Measurements from ENCODE around the gene EPHB2.

The EPHB2 gene

DNA sequence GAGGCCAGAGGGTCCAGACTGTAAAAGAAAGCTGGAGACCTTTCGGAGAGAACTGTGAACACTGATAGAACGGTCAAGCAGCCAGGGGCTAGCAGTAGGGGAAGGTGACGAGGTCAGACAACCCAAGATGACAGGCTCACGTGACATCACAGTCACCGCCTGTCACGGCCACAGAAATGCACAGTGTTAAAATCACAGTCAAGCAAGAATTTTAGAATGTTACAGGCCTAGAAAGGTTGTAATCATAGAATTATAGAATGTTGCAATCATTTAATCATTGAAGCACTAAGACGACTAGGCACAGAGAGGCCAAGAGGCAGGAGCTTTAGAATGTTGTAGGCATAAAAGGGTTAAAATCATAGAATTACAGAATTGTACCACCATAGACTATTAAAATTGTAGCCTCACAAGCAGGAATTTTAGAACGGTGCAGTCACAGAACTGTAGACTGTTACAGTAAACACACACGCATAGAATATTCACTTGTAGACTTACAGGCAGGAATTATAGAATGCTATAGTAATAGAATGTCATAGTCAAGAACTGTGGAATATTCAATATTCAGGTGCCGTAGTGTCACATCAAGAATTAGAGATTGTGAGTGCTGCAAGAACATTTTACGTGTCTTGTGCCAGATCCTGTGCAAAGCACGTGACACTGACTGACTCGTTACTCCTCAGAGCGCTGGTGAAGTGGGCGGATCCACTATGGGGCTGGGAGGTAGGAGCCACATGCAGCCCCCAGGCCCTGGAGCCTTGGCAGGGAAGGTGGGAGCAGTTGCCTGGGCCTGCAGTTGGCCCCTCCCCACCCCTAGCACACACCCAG, 118.1 kb downstream of the EPHB2 start (continued):
- TF ChIP-seq, protein P1, sequence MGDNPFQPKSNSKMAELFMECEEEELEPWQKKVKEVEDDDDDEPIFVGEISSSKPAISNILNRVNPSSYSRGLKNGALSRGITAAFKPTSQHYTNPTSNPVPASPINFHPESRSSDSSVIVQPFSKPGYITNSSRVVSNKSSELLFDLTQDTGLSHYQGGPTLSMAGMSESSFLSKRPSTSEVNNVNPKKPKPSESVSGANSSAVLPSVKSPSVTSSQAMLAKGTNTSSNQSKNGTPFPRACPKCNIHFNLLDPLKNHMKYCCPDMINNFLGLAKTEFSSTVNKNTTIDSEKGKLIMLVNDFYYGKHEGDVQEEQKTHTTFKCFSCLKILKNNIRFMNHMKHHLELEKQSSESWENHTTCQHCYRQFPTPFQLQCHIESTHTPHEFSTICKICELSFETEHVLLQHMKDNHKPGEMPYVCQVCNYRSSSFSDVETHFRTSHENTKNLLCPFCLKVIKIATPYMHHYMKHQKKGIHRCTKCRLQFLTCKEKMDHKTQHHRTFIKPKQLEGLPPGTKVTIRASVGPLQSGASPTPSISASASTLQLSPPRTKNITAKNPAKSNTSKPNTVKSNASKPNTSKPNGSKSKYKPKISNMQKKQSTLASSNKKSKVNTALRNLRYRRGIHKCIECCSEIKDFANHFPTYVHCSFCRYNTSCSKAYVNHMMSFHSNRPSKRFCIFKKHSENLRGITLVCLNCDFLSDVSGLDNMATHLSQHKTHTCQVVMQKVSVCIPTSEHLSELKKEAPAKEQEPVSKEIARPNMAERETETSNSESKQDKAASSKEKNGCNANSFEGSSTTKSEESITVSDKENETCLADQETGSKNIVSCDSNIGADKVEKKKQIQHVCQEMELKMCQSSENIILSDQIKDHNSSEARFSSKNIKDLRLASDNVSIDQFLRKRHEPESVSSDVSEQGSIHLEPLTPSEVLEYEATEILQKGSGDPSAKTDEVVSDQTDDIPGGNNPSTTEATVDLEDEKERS (tag by site-specific recombination; IDR thresholded peaks at IDR 0.05) = no peak
- TF ChIP-seq ZBTB48 (tag by site-specific recombination; IDR thresholded peaks at IDR 0.05) (no peak), ZNF658 (tag by site-specific recombination; IDR thresholded peaks at IDR 0.05) (no peak), MZF1 (tag by site-specific recombination; IDR thresholded peaks at IDR 0.05; ENCODE audit: borderline replicate concordance) (no peak), ZNF175 (tag by site-specific recombination; IDR thresholded peaks at IDR 0.05) (no peak), ZNF169 (tag by site-specific recombination; IDR thresholded peaks at IDR 0.05) (no peak), ZNF23 (tag by site-specific recombination; IDR thresholded peaks at IDR 0.05; ENCODE audit: borderline replicate concordance) (no peak), ZNF391 (tag by site-specific recombination; IDR thresholded peaks at IDR 0.05; ENCODE audit: borderline replicate concordance, low read depth) (no peak), SETDB1 (IDR thresholded peaks at IDR 0.05; ENCODE audit: insufficient read length, low read length) (no peak), ZNF600 (tag by site-specific recombination; IDR thresholded peaks at IDR 0.05) (peak; percentile 56; the same call in 1 of the 2 replicates), ZNF654 (tag by site-specific recombination; IDR thresholded peaks at IDR 0.05; ENCODE audit: low read depth) (no peak)
- TF ChIP-seq, protein P2, sequence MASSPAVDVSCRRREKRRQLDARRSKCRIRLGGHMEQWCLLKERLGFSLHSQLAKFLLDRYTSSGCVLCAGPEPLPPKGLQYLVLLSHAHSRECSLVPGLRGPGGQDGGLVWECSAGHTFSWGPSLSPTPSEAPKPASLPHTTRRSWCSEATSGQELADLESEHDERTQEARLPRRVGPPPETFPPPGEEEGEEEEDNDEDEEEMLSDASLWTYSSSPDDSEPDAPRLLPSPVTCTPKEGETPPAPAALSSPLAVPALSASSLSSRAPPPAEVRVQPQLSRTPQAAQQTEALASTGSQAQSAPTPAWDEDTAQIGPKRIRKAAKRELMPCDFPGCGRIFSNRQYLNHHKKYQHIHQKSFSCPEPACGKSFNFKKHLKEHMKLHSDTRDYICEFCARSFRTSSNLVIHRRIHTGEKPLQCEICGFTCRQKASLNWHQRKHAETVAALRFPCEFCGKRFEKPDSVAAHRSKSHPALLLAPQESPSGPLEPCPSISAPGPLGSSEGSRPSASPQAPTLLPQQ (tag by site-specific recombination; IDR thresholded peaks at IDR 0.05) = peak; percentile 18; the same call in 1 of the 2 replicates
- TF ChIP-seq, protein P3, sequence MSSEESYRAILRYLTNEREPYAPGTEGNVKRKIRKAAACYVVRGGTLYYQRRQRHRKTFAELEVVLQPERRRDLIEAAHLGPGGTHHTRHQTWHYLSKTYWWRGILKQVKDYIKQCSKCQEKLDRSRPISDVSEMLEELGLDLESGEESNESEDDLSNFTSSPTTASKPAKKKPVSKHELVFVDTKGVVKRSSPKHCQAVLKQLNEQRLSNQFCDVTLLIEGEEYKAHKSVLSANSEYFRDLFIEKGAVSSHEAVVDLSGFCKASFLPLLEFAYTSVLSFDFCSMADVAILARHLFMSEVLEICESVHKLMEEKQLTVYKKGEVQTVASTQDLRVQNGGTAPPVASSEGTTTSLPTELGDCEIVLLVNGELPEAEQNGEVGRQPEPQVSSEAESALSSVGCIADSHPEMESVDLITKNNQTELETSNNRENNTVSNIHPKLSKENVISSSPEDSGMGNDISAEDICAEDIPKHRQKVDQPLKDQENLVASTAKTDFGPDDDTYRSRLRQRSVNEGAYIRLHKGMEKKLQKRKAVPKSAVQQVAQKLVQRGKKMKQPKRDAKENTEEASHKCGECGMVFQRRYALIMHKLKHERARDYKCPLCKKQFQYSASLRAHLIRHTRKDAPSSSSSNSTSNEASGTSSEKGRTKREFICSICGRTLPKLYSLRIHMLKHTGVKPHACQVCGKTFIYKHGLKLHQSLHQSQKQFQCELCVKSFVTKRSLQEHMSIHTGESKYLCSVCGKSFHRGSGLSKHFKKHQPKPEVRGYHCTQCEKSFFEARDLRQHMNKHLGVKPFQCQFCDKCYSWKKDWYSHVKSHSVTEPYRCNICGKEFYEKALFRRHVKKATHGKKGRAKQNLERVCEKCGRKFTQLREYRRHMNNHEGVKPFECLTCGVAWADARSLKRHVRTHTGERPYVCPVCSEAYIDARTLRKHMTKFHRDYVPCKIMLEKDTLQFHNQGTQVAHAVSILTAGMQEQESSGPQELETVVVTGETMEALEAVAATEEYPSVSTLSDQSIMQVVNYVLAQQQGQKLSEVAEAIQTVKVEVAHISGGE (tag by site-specific recombination; conservative IDR thresholded peaks at IDR 0.05; ENCODE audit: low read depth) = no peak
- TF ChIP-seq, protein P4, sequence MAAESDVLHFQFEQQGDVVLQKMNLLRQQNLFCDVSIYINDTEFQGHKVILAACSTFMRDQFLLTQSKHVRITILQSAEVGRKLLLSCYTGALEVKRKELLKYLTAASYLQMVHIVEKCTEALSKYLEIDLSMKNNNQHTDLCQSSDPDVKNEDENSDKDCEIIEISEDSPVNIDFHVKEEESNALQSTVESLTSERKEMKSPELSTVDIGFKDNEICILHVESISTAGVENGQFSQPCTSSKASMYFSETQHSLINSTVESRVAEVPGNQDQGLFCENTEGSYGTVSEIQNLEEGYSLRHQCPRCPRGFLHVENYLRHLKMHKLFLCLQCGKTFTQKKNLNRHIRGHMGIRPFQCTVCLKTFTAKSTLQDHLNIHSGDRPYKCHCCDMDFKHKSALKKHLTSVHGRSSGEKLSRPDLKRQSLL (tag by site-specific recombination; IDR thresholded peaks at IDR 0.05) = no peak
- TF ChIP-seq, protein P5, sequence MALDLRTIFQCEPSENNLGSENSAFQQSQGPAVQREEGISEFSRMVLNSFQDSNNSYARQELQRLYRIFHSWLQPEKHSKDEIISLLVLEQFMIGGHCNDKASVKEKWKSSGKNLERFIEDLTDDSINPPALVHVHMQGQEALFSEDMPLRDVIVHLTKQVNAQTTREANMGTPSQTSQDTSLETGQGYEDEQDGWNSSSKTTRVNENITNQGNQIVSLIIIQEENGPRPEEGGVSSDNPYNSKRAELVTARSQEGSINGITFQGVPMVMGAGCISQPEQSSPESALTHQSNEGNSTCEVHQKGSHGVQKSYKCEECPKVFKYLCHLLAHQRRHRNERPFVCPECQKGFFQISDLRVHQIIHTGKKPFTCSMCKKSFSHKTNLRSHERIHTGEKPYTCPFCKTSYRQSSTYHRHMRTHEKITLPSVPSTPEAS (tag by site-specific recombination; IDR thresholded peaks at IDR 0.05) = no peak

All from HEK293 (cell line).